Heart right ventricle (tissue), 16 donors: ENCODE results near the gene HNRNPL. TPM values are rescaled to one million over a fixed set of nuclear protein-coding genes. Genes with fewer than 3 reads are reported as not detected.
"Not testable (repeated sequence)": the region's sequence is repeated elsewhere in the genome, so short reads cannot be mapped to it uniquely, and the experiment has no call there.

Experiments
- ATAC-seq, 8 donors: fragments of 200-7000 bp; cut with Tn5 transposase; one replicate each; pipeline ENCODE4 v1.9.1; 2020; ENCODE audit warnings: mild to moderate bottlenecking in 8 of 8, moderate library complexity in 8 of 8, moderate number of reproducible peaks in 1 of 8
- DNase-seq, 2 donors: peaks; one replicate each; pipeline ENCODE4 v3.0.0-alpha.2; 2020
- H3K27ac ChIP-seq, 10 donors: fragments of 200-600 bp; sonication (generic) in 2 of 10; one replicate each; pipeline versions ENCODE4 v1.5.0 to v1.8.0; 2020 to 2022; ENCODE audit warnings: mild to moderate bottlenecking in 3 of 10
- H3K27me3 ChIP-seq, 7 donors: fragments of 200-600 bp; one replicate each; pipeline ENCODE4 v1.8.0; 2021 to 2022; ENCODE audit warnings: mild to moderate bottlenecking in 2 of 7
- H3K36me3 ChIP-seq, 9 donors: fragments of 200-600 bp; sonication (generic) in 1 of 9; one replicate each; pipeline versions ENCODE4 v1.5.0 to v1.8.0; 2020 to 2022; ENCODE audit warnings: mild to moderate bottlenecking in 2 of 9
- H3K4me1 ChIP-seq, 9 donors: fragments of 200-600 bp; sonication (generic) in 1 of 9; one replicate each; pipeline versions ENCODE4 v1.5.0 to v1.8.0; 2020 to 2022; ENCODE audit warnings: mild to moderate bottlenecking in 4 of 9
- H3K4me3 ChIP-seq, 10 donors: fragments of 200-600 bp; sonication (generic) in 2 of 10; one replicate each; pipeline versions ENCODE4 v1.5.0 to v1.8.0; 2020 to 2022; ENCODE audit warnings: mild to moderate bottlenecking in 7 of 10, moderate library complexity in 2 of 10
- H3K9me3 ChIP-seq, 11 donors: fragments of 200-600 bp in 10 of 11; sonication (generic) in 2 of 11; one replicate each; pipeline versions ENCODE4 v1.5.0 to v1.8.0; 2013 to 2022; ENCODE audit warnings: mild to moderate bottlenecking in 2 of 11, control low read depth in 1 of 11, moderate library complexity in 1 of 11
- CTCF ChIP-seq, 9 donors: fragments of 200-600 bp; sonication (generic) in 2 of 9; IDR thresholded peaks; one replicate each; pipeline versions ENCODE4 v1.5.0 to v1.8.0; 2021 to 2022; ENCODE audit warnings: antibody characterized with exemption in 9 of 9, mild to moderate bottlenecking in 5 of 9, moderate library complexity in 1 of 9
- WGBS, 2 donors: extraction: QIAGEN DNeasy Blood & Tissue Kit; methylation state at CpG; one replicate each; pipeline ENCODE4 v1.1.7; 2013; ENCODE audit warnings: inconsistent platforms in 1 of 2; 5-methylcytosine and 5-hydroxymethylcytosine counted together
- intact Hi-C, 10 donors: fragments of 100-400 bp; cut with DNase I; formaldehyde crosslinking; loops; one replicate each; pipeline versions ENCODE4 v1.11.1 to v1.14.2; 2022
- polyA plus RNA-seq, 2 donors: library from polyadenylated mRNA; stranded (reverse); fragments of 200-250 nt; gene quantifications; one replicate each; pipeline ENCODE4 v1.2.3, GENCODE V29; 2013
- total RNA-seq, 10 donors: library from RNA; stranded (reverse); fragmentation: NEBNext Ultra II Directional in 3 of 10; extraction: Animal tissue kit (Norgen Biotek cat#: 25700) in 3 of 10; gene quantifications; one replicate each; pipeline versions ENCODE4 v1.2.1 to v1.2.4, GENCODE V29; 2021 to 2023
- donor health status: Arrhythmogenic right ventricular cardiomyopathy.
- donor health status: ischemic (EF 13 %, LVEDD 7.1; RV severe dilation, severe dysfunction).
- donor health status: healthy with polysubstance abuse.
- donor health status: DM: no; HTN: yes; CAD: no.
- donor health status: DM: no; HTN: no; CAD: no.
- donor health status: ischemic (EF 25% LVEDD 6.9; RV normal size, moderate dysfunction).
- donor health status: ischemic (EF 25% LVEDD 5.7; RV mildly dilated, moderate dysfunction).
- donor health status: healthy.
- donor health status: DM: yes; HTN: yes; CAD: no.
- donor health status: Ischemic cardiomyopathy.
- donor health status: ischemic (EF 35%, LVEDD 5.7; RV mildly dilated, moderate dysfunction).
- donor health status: nonischemic (EF 11% LVEDD 7.7; RV severe dilation, severe dysfunction).
- donor health status: DM: yes; HTN: yes; CAD: no.
- donor health status: PGD.
- donor health status: ischemic (EF 29% LVEDD 5.4; RV normal size, mild dysfunction).
- donor health status: nonischemic (EF 23%, LVEDD 6.1; RV moderate dilation, normal function).

Gene HNRNPL
- total and polyA plus RNA-seq, 12 donors: 130 to 196 (median 170) TPM

GRCh38 chr19:38801359-38802095 is 48.3 kb downstream of the HNRNPL start:
- DNase-seq (no peak), ATAC-seq (no peak)
- Histone ChIP-seq H3K4me1 (peaks cover 0 to 10% (median 0%) of the 10 kb centered on the region in 9 donors), H3K27me3 (no peaks in the 10 kb centered on the region), H3K4me3 (no peak overlapping the region), H3K9me3 (no peaks in the 10 kb centered on the region), H3K27ac (no peak overlapping the region), H3K36me3 (peaks cover 0 to 7% (median 0%) of the 10 kb centered on the region in 9 donors)
- intact Hi-C loops: loop anchor here in 1 of 10 donors (2.0 kb wide), 1 partner anchor 23 kb away; no protein-coding TSS in a partner anchor
- no peak for TF ChIP-seq CTCF (IDR thresholded peaks at IDR 0.05)
- WGBS, 2 donors: 93 to 96% methylated on average over 12 of the region's 12 CpGs

- H3K27ac ChIP-seq: no peak overlapping the region
- TF ChIP-seq CTCF (IDR thresholded peaks at IDR 0.05): no peak
- peaks cover 0 to 7% (median 0%) of the 10 kb centered on the region in 9 donors for H3K36me3 ChIP-seq
- DNase-seq (no peak), ATAC-seq (no peak)
- intact Hi-C loops: loop anchor here in 1 of 10 donors (2.0 kb wide), 1 partner anchor 22 kb away; no protein-coding TSS in a partner anchor
- H3K9me3 ChIP-seq: no peaks in the 10 kb centered on the region
- peaks cover 0 to 10% (median 0%) of the 10 kb centered on the region in 9 donors for H3K4me1 ChIP-seq
- no peak overlapping the region for H3K4me3 ChIP-seq
- no peaks in the 10 kb centered on the region for H3K27me3 ChIP-seq
- whole genome bisulfite sequencing, 2 donors: 95% methylated on average over 5 of the region's 5 CpGs
Measured at GRCh38 chr19:38800577-38801347, 49.0 kb downstream of the HNRNPL start.

GRCh38 chr19:38799104-38799503 is 50.7 kb downstream of the HNRNPL start:
- no peak for DNase-seq
- intact Hi-C loops: no loop called here
- ATAC-seq: no peak
- Histone ChIP-seq H3K9me3 (no peaks in the 10 kb centered on the region), H3K36me3 (peaks cover 0 to 7% (median 0%) of the 10 kb centered on the region in 9 donors), H3K4me1 (no peaks in the 10 kb centered on the region), H3K4me3 (no peak overlapping the region), H3K27me3 (no peaks in the 10 kb centered on the region), H3K27ac (no peak overlapping the region)
- no peak for TF ChIP-seq CTCF (IDR thresholded peaks at IDR 0.05)
- 94 to 95% methylated on average over 10 of the region's 10 CpGs for WGBS, 2 donors

- DNase-seq, ATAC-seq, intact Hi-C loops, H3K4me3 ChIP-seq, H3K27ac ChIP-seq, H3K4me1 ChIP-seq, H3K36me3 ChIP-seq, H3K9me3 ChIP-seq, H3K27me3 ChIP-seq: not testable (repeated sequence)
- WGBS, 2 donors: 88 to 92% methylated on average over 13 to 28 of the region's 33 CpGs
Measured at GRCh38 chr19:38797781-38798180, 52.0 kb downstream of the HNRNPL start.
